Fibroblast of gingiva (primary cell): ENCODE results near the gene LOXHD1.

ENCODE experiments used
- DNase-seq: peaks from one replicate; pipeline ENCODE4 v3.0.0-alpha.2; 2011; ENCODE audit warnings: low read depth

Gene LOXHD1

DNA sequence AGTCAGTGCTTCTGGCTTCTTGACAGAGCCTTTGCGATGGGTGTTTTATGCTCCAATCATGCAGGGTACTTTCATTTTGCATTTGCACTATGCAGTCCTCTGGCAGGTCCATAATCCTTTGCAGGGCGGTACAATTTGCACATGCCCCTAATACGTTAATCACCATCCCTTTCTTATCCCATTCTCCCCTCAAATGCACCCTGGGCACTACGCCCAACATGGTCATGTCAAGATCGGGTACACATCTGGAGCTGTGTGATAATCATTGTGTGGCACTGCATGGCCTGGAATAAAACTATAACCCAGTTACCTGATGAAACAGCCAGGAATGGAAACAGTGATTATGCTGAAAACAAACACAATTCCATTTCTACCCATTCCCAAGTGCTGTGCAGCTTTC lies 27.7 kb downstream of the LOXHD1 start:
- no peak for DNase-seq

GRCh38 chr18:46628206-46628605 lies 28.8 kb downstream of the LOXHD1 start:
- DNase-seq: no peak

- no peak for DNase-seq
Observed at GRCh38 chr18:46627136-46627535, 29.9 kb downstream of the LOXHD1 start.

DNA sequence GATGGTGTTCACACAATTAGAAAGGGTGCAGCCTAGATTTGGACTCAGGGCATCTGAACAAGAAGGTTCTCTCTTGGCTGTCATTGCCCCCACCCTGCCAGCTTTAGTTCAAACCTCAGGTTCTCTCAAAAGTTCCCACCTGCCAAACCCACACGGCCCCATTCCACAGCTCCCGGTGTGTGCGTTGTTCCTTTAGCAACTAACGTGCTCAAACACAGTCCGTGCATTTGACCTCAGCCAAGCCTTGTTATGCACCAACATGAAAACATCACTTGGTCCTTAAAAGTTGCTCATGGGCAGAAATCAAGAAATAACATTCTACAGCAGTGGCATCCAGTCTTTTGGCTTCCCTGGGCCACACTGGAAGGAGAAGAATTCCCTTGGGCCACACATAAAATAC lies 32.0 kb downstream of the LOXHD1 start:
- DNase-seq: no peak

DNA sequence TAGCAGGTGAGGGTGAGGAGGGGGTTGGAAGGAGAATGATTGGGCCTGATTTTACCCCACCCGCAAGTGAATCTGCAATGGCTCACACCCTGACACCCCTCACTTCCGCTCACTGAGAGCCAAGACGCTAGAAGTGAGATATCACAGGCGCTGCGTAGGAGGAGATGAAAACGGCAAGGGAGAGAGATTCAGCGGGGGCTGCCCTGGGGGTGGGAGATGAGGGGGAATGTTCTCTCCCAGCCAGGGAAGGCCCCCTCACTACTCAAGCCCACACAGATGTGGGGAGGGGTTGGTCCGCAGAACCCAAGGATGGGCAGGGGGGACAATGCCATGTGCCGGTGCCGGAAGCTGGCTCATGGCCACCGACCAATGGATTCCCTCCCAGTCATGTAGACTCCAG lies 32.9 kb downstream of the LOXHD1 start:
- no peak for DNase-seq

DNA sequence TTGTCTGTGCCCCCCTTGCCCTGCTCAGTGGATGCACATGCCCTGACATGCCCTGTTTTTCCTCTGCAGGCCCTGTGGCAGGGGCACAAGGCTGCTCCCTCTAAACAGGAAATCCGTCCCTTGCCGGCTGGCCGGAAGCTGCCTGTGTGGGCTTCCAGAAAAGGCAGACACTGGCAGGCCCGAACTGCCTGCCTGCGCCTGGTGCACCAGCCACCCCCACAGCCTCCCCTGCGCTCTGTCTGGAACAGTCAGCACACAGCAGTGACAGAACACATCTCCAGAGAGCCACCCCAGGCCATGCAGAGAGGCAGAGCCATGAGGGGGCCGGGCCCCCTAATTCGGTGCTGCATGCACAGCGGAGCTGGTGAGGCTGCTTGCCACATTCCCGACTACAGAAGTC lies 33.5 kb downstream of the LOXHD1 start:
- DNase-seq: no peak

DNA sequence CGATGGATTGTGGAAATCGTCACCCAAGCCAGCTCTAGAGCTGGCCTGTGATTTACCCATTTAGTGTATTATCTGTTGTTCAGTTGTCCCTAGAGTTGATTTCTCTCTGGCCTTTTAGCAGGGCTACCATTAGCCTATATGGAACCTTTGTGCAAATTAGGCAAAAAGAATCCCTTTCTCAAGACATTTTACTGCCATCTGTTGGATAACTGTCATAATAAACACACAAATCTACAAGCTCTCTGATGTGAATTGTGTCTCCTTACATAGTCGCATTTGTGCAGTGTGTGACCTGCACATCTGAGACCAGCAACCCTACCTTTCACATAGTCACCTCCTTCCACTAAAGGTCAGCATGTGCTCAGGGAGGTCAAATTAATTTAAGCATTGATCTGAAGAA lies 34.0 kb downstream of the LOXHD1 start:
- no peak for DNase-seq

GRCh38 chr18:46622451-46622850 lies 34.6 kb downstream of the LOXHD1 start:
- no peak for DNase-seq

DNA sequence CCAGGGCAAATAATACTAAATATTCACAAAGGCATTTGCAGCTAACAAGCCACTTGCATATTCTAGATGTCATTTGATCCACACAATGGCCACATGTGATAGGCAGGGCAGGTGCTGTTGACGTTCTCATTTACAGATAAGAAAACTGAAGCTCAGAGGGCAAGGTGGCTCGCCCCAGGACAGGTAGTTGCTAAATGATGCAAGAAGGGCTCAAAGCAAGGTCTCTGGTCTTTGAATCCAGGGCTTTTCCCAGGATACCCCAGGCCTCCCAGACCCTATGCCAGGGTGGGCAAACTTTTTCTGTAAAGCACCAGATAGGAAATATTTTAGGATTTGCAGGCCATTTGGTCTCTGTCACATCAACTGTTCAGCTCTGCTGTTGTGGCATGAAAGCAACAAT lies 35.1 kb downstream of the LOXHD1 start:
- no peak for DNase-seq

- DNase-seq: no peak
Observed at GRCh38 chr18:46621111-46621766, 35.8 kb downstream of the LOXHD1 start.

- DNase-seq: no peak
Observed at GRCh38 chr18:46619559-46619958, 37.5 kb downstream of the LOXHD1 start.

DNA sequence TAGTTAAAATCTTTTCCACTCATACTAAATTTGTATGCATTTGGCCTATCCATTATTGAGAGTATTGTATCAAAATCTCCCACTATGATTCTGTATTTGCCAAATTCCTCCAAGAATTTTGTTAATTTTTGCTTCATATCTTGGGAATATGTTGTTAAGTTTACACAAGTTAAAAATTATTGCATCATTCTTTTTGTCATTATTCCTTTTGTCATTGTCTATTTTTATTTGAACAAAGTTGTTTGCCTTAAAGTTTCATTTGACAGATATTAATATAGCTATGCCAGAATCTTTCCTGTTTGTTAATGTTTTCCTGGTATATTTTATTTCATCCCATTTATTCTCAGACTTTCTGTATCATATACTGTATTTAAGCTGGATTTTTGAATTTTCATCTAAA lies 41.3 kb downstream of the LOXHD1 start:
- no peak for DNase-seq

- no peak for DNase-seq
Observed at GRCh38 chr18:46609048-46609447, 48.0 kb downstream of the LOXHD1 start.

GRCh38 chr18:46607926-46608325 lies 49.1 kb downstream of the LOXHD1 start:
- no peak for DNase-seq

- DNase-seq: no peak
Observed at GRCh38 chr18:46601141-46601805, 55.7 kb downstream of the LOXHD1 start.

GRCh38 chr18:46596119-46596518 lies 60.9 kb downstream of the LOXHD1 start:
- no peak for DNase-seq

- no peak for DNase-seq
Observed at GRCh38 chr18:46591783-46592391, 65.1 kb downstream of the LOXHD1 start.

DNA sequence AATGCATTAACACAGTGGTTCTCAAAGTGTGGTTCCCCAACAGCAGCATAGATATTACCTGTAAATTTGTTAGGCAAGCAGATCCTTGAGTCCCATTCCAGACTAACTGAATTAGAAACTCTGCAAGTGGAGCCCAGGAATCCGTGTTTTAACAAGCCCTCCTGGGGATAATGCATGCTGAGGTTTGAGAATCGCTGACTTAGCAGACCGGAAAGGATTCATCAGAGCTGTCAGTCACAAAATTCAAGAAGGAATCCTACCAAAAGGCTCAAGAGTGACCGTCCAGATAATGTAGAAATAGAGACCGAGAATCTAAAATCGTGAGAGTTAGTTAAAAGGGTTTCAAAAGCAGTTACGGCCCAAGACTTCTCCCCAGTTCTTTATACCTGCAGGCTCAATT lies 66.9 kb downstream of the LOXHD1 start:
- DNase-seq: no peak

DNA sequence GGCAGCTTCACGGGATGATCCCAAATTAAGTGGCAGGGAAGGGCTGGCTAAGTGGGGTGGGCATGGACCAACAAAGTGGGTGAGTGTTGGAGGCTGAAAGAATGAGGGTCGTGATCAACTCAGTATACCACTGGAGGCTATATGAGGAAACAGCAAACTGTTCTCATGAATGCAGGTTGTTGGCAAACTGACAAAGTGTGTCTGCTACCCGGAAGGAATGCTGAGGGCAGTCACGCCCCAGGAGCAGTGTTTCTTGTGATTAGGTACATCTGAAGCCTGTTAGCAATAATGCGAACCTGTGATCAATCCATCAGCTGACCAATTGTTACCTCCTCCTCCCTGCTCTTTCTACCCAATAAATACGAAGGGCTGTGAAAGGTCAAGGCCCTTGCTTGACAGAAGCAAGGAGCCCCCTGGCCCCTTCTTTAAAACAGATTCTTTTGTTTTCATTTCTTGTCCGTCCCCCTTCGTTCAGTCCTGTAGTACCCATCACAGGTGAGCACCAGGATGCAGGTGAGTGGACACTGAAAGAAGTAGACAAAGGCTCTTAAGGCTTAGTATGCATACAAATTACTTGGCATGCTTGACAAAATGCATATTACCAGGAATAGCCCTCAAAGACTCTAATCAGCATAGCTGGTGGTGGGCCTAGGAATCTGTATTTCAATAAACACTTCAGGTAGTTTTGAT lies 67.9 kb downstream of the LOXHD1 start:
- no peak for DNase-seq

DNA sequence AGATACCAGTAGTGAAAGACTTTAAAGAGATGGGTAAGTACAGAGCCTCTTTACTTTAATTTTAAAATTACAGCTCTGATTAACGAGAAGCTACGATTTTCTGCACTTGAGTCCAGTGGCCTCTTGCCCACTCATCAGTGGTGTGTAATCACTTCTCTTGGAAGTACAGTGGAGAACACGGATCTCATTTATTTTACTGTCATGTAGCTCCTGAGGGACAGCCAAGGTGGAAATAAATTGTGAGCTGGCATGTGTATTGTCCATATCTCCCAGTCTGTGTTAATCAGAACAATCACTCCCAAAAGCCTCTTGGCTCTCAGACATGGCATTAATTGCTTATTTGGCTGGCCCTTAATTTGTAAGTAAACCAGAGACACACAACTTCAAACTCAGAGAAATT lies 69.4 kb downstream of the LOXHD1 start:
- no peak for DNase-seq

GRCh38 chr18:46583711-46584110 lies 73.3 kb downstream of the LOXHD1 start:
- DNase-seq: no peak

GRCh38 chr18:46581648-46582047 lies 75.4 kb downstream of the LOXHD1 start:
- DNase-seq: no peak

- no peak for DNase-seq
Observed at GRCh38 chr18:46578987-46579386, 78.0 kb downstream of the LOXHD1 start.
